GM06990 (cell line): ENCODE measurements around the gene SLC34A2.

Source experiments
- DNase-seq: peaks from one replicate; pipeline ENCODE4 v3.0.0-alpha.2; 2011; ENCODE audit not compliant: insufficient read length; ENCODE audit errors: extremely low read depth
- H3K27me3 ChIP-seq: replicated peaks from 2 replicates; pipeline ENCODE4 v1.6.0; 2011; ENCODE audit warnings: low read length; ENCODE audit not compliant: control insufficient read depth, insufficient read depth
- H3K36me3 ChIP-seq: 2 replicates; pipeline ENCODE4 v1.5.1; 2011; ENCODE audit warnings: low read length; ENCODE audit not compliant: control insufficient read depth, insufficient read depth
- H3K4me3 ChIP-seq: replicated peaks from 2 replicates; pipeline ENCODE4 v1.5.1; 2011; ENCODE audit warnings: low read depth, mild to moderate bottlenecking, control low read depth, low read length
- TF ChIP-seq, protein P1 (sequence below): IDR thresholded peaks from 2 replicates; pipeline ENCODE4 v1.5.1; 2011; ENCODE audit warnings: low read length, control low read depth, mild to moderate bottlenecking, inconsistent platforms; ENCODE audit not compliant: insufficient read depth, poor library complexity, severe bottlenecking

SLC34A2 gene

DNA sequence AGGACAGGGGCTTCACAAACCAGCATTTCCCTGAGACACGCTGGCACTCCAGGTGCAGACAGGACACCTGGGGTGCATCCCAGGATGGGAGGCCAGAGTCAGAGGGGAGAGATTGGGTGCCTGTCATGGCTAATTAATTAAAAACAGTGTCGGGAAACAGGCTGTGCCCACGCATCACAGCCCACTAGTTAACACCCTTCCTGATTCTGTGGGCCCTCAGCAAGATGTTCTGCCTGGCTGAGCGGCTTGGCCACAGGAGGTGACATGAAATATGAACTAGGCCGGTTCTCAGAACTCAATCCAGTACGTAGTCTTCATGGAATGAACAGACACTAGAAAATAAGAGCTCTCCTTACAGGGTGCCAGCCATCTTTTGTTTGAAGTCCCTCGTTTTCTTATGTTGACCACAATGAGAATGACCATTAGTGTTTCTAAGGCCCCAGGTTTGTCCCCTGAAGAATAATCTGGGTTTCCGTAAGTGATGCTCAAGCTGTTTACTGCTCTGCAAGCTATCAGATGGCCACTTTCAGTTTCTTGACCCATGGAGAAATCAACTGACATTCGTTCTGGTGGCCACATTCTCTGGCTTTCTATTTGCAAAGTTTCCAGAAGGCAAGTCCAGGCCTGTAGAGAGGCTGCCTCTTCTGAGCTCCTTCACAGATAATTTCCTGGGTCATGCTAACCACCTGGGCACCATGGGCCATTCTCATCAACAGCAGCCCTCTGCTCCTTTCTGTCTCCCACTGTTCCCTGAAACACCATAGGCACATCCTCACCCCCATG, 72.3 kb downstream of the SLC34A2 start:
- TF ChIP-seq, protein P1, sequence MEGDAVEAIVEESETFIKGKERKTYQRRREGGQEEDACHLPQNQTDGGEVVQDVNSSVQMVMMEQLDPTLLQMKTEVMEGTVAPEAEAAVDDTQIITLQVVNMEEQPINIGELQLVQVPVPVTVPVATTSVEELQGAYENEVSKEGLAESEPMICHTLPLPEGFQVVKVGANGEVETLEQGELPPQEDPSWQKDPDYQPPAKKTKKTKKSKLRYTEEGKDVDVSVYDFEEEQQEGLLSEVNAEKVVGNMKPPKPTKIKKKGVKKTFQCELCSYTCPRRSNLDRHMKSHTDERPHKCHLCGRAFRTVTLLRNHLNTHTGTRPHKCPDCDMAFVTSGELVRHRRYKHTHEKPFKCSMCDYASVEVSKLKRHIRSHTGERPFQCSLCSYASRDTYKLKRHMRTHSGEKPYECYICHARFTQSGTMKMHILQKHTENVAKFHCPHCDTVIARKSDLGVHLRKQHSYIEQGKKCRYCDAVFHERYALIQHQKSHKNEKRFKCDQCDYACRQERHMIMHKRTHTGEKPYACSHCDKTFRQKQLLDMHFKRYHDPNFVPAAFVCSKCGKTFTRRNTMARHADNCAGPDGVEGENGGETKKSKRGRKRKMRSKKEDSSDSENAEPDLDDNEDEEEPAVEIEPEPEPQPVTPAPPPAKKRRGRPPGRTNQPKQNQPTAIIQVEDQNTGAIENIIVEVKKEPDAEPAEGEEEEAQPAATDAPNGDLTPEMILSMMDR: no peak

More for the DNA sequence above, 72.3 kb downstream of the SLC34A2 start:
- Histone ChIP-seq H3K36me3 (no peaks in the 10 kb centered on the region), H3K4me3 (no peak overlapping the region), H3K27me3 (no peaks in the 10 kb centered on the region)
- peak; percentile 29 for DNase-seq
